HEK293T (cell line): ENCODE measurements around the gene TTR.

ENCODE experiments used
- CTCF ChIA-PET: fragments of 350-600 bp; formaldehyde crosslinking; extraction: SDS; loops from one replicate; lab custom pipeline; 2021; ENCODE audit warnings: antibody characterized with exemption, inconsistent platforms; lab: Yijun Ruan, JAX
- POLR2A ChIA-PET: fragments of 350-600 bp; formaldehyde crosslinking; extraction: SDS; loops from one replicate; lab custom pipeline; 2020; ENCODE audit warnings: antibody characterized with exemption, inconsistent platforms; lab: Yijun Ruan, JAX
- DNase-seq: peaks from one replicate; pipeline ENCODE4 v3.0.0; 2012; ENCODE audit warnings: mixed read lengths; ENCODE audit errors: extremely low spot score
- ARNT ChIP-seq: fragments of 450-650 bp; IDR thresholded peaks from 2 replicates; pipeline ENCODE4 v1.6.1; 2017; ENCODE audit warnings: mild to moderate bottlenecking
- BHLHE40 ChIP-seq: fragments of 450-650 bp; IDR thresholded peaks from 2 replicates; pipeline ENCODE4 v1.6.1; 2016; ENCODE audit warnings: mild to moderate bottlenecking, moderate library complexity, borderline replicate concordance
- CTBP1 ChIP-seq: fragments of 450-650 bp; IDR thresholded peaks from 2 replicates; pipeline ENCODE4 v1.6.1; 2016; ENCODE audit warnings: borderline replicate concordance
- ELF4 ChIP-seq: fragments of 450-650 bp; IDR thresholded peaks from 2 replicates; pipeline ENCODE4 v1.6.1; 2017; ENCODE audit warnings: antibody characterized with exemption
- FOXA1 ChIP-seq: fragments of 450-650 bp; IDR thresholded peaks from 2 replicates; pipeline ENCODE4 v1.6.1; 2016; ENCODE audit warnings: mild to moderate bottlenecking
- FOXK2 ChIP-seq: fragments of 450-650 bp; IDR thresholded peaks from 2 replicates; pipeline ENCODE4 v1.6.1; 2016; ENCODE audit warnings: mild to moderate bottlenecking
- FOXM1 ChIP-seq: fragments of 450-650 bp; IDR thresholded peaks from 2 replicates; pipeline ENCODE4 v1.6.1; 2017; ENCODE audit warnings: mild to moderate bottlenecking, borderline replicate concordance
- HDGF ChIP-seq: fragments of 450-650 bp; IDR thresholded peaks from 2 replicates; pipeline ENCODE4 v1.6.1; 2017; ENCODE audit warnings: antibody characterized with exemption, borderline replicate concordance
- L3MBTL2 ChIP-seq: fragments of 450-650 bp; conservative IDR thresholded peaks from 2 replicates; pipeline ENCODE4 v1.6.1; 2016; ENCODE audit warnings: mild to moderate bottlenecking
- LEF1 ChIP-seq: fragments of 450-650 bp; IDR thresholded peaks from 2 replicates; pipeline ENCODE4 v1.6.1; 2017; ENCODE audit warnings: mild to moderate bottlenecking, borderline replicate concordance
- NFRKB ChIP-seq: fragments of 450-650 bp; IDR thresholded peaks from 2 replicates; pipeline ENCODE4 v1.6.1; 2016; ENCODE audit warnings: mild to moderate bottlenecking, moderate library complexity
- PKNOX1 ChIP-seq: fragments of 450-650 bp; IDR thresholded peaks from 2 replicates; pipeline ENCODE4 v1.6.1; 2016
- SP1 ChIP-seq: fragments of 450-650 bp; IDR thresholded peaks from 2 replicates; pipeline ENCODE4 v1.6.1; 2017
- SUZ12 ChIP-seq: fragments of 450-650 bp; IDR thresholded peaks from 2 replicates; pipeline ENCODE4 v1.6.1; 2016; ENCODE audit warnings: mild to moderate bottlenecking
- TARDBP ChIP-seq: fragments of 450-650 bp; IDR thresholded peaks from 2 replicates; pipeline ENCODE4 v1.6.1; 2016
- ZNF384 ChIP-seq: fragments of 450-650 bp; IDR thresholded peaks from 2 replicates; pipeline ENCODE4 v1.6.1; 2016

TTR gene

GRCh38 chr18:31626409-31626808, 34.7 kb downstream of the TTR start:
- CTCF ChIA-PET: no interaction called here
- no peak for DNase-seq
- POLR2A ChIA-PET: no interaction called here
- TF ChIP-seq ARNT: no peak
- no peak for TF ChIP-seq PKNOX1
- TF ChIP-seq TARDBP: no peak
- no peak for TF ChIP-seq NFRKB
- TF ChIP-seq LEF1: no peak
- TF ChIP-seq FOXK2: no peak
- no peak for TF ChIP-seq ELF4
- no peak for TF ChIP-seq L3MBTL2
- TF ChIP-seq BHLHE40: no peak
- no peak for TF ChIP-seq SP1
- TF ChIP-seq FOXA1: no peak
- TF ChIP-seq FOXM1: no peak
- no peak for TF ChIP-seq CTBP1
- no peak for TF ChIP-seq ZNF384
- no peak for TF ChIP-seq SUZ12
- TF ChIP-seq HDGF: no peak

- CTCF ChIA-PET: no interaction called here
- POLR2A ChIA-PET: no interaction called here
- TF ChIP-seq LEF1 (no peak), BHLHE40 (no peak), ARNT (no peak), ELF4 (no peak), HDGF (no peak), FOXK2 (no peak), PKNOX1 (no peak), TARDBP (no peak), FOXA1 (no peak), CTBP1 (no peak), ZNF384 (no peak), SUZ12 (no peak), FOXM1 (no peak), SP1 (no peak), NFRKB (no peak), L3MBTL2 (no peak)
- no peak for DNase-seq
These were observed 38.9 kb downstream of the TTR start for GRCh38 chr18:31630549-31630948.

GRCh38 chr18:31631526-31631925, 39.8 kb downstream of the TTR start:
- TF ChIP-seq HDGF (no peak), NFRKB (no peak), CTBP1 (no peak), PKNOX1 (no peak), L3MBTL2 (no peak), LEF1 (no peak)
- ChIA-PET POLR2A (no interaction called here), CTCF (no interaction called here)
- DNase-seq: no peak

GRCh38 chr18:31632356-31632755, 40.7 kb downstream of the TTR start:
- ChIA-PET CTCF (no interaction called here), POLR2A (no interaction called here)
- TF ChIP-seq L3MBTL2: no peak
- no peak for TF ChIP-seq HDGF
- TF ChIP-seq SP1: no peak
- TF ChIP-seq ELF4: no peak
- TF ChIP-seq SUZ12: no peak
- no peak for DNase-seq

GRCh38 chr18:31633392-31634330, 42.0 kb downstream of the TTR start:
- no peak for DNase-seq
- ChIA-PET POLR2A (no interaction called here), CTCF (no interaction called here)
- TF ChIP-seq HDGF (no peak), ARNT (no peak), FOXA1 (no peak), PKNOX1 (no peak)

- CTCF ChIA-PET: no interaction called here
- TF ChIP-seq ELF4 (no peak), HDGF (no peak), SP1 (no peak), LEF1 (no peak), ZNF384 (no peak), TARDBP (no peak), PKNOX1 (no peak), BHLHE40 (no peak), L3MBTL2 (no peak), FOXK2 (no peak), ARNT (no peak), SUZ12 (no peak), FOXA1 (no peak), FOXM1 (no peak), NFRKB (no peak), CTBP1 (no peak)
- DNase-seq: no peak
- POLR2A ChIA-PET: no interaction called here
These were observed 42.6 kb downstream of the TTR start for GRCh38 chr18:31634331-31634713.
